ENCODE data around the gene ATP11B. TPM values are rescaled to one million over a fixed set of nuclear protein-coding genes. Genes with fewer than 3 reads are reported as not detected.

Gene ATP11B
- total and polyA plus RNA-seq, 10 of the 15 experiments (the other 5 are each of a cell fraction or from before 2014, with no cell fraction given): 10.3 to 66.9 (median 36.7) TPM

DNA sequence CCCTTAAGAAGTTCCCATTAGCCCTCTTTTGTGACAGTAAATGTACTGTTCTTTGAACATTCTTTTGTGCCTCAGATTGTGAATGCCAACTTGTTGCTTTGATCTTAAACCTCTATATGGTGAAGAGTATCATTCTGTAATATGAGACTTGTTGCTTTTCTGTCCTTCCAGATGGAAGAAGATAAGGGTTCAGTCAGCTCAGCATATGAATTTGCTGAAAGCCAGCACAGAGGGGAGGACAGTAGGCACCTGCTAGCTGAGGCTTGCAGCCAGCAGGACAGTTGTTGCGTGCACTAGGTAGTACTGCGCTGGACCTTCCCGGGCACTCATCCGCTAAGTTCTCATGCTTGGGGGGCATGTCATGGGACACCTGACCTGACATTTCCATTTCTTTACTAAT, 112.3 kb downstream of the ATP11B start:
- H3K4me2 ChIP-seq (ENCODE audit: control insufficient read depth, insufficient read depth): no peak overlapping the region
- no peak overlapping the region for H3K27ac ChIP-seq (ENCODE audit: control insufficient read depth, insufficient read depth)
- SMC1A ChIA-PET (ENCODE audit: uncharacterized antibody, unreplicated experiment): interaction anchor here (1.0 to 1.9 kb wide), 4 partner anchors 11 to 189 kb away, joined by 3 to 5 read pairs (median 4); no protein-coding TSS in a partner anchor
- no peak for TF ChIP-seq BMI1 (IDR thresholded peaks at IDR 0.05; ENCODE audit: borderline replicate concordance)
- TF ChIP-seq SIX5 (IDR thresholded peaks at IDR 0.05; ENCODE audit: low read depth, low read length, severe bottlenecking): no peak
- no peak for TF ChIP-seq RFX5 (IDR thresholded peaks at IDR 0.05; ENCODE audit: low read depth, low read length)
- TF ChIP-seq, protein P1, sequence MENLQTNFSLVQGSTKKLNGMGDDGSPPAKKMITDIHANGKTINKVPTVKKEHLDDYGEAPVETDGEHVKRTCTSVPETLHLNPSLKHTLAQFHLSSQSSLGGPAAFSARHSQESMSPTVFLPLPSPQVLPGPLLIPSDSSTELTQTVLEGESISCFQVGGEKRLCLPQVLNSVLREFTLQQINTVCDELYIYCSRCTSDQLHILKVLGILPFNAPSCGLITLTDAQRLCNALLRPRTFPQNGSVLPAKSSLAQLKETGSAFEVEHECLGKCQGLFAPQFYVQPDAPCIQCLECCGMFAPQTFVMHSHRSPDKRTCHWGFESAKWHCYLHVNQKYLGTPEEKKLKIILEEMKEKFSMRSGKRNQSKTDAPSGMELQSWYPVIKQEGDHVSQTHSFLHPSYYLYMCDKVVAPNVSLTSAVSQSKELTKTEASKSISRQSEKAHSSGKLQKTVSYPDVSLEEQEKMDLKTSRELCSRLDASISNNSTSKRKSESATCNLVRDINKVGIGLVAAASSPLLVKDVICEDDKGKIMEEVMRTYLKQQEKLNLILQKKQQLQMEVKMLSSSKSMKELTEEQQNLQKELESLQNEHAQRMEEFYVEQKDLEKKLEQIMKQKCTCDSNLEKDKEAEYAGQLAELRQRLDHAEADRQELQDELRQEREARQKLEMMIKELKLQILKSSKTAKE (IDR thresholded peaks at IDR 0.05; ENCODE audit: low read depth, poor library complexity, severe bottlenecking): no peak
- no peak for TF ChIP-seq CBX3 (IDR thresholded peaks at IDR 0.05; ENCODE audit: borderline replicate concordance, low read depth)
- POLR2A ChIA-PET: no interaction called here
- no peaks in the 10 kb centered on the region for H3K4me1 ChIP-seq (ENCODE audit: control insufficient read depth, insufficient read depth, low read length)
- H3K9me3 ChIP-seq (replicated peaks; ENCODE audit: control insufficient read depth, insufficient read depth, low read length): no peaks in the 10 kb centered on the region
- no peaks in the 10 kb centered on the region for H3K27me3 ChIP-seq (replicated peaks in 1 of 2; ENCODE audit: control insufficient read depth in 2 of 2, insufficient read depth in 2 of 2, low read length in 1 of 2)
- no peak overlapping the region for H3K4me3 ChIP-seq
- CTCF ChIA-PET: interaction anchor here (3.0 kb wide), 1 partner anchor 191 kb away, joined by 17 read pairs; no protein-coding TSS in a partner anchor
- intact Hi-C loops (cut with micrococcal nuclease; ENCODE audit: unreplicated experiment): no loop called here
- ATAC-seq: no peak
- no peak overlapping the region for H3K9ac ChIP-seq (ENCODE audit: control insufficient read depth, insufficient read depth, low read length)
- in situ Hi-C loops (cut with MboI): loop anchor here (5.0 kb wide), 1 partner anchor 482 kb away; no protein-coding TSS in a partner anchor
- no peaks in the 10 kb centered on the region for H4K20me1 ChIP-seq (ENCODE audit: control insufficient read depth, insufficient read depth)
- RAD21 ChIA-PET (ENCODE audit: unreplicated experiment): interaction anchor here (1.2 to 1.8 kb wide), 2 partner anchors 10 to 192 kb away, joined by 4 to 5 read pairs; no protein-coding TSS in a partner anchor
- WGBS (ENCODE audit: insufficient coverage, insufficient replicate concordance, low lambda C conversion rate, missing lambda C conversion rate): 100% methylated on average over 4 of the region's 4 CpGs
- no TSS peak for BruUV-seq (replicated peaks)
- H2AFZ ChIP-seq (ENCODE audit: control insufficient read depth, low read depth, low read length): no peak overlapping the region
- H3K79me2 ChIP-seq (ENCODE audit: control insufficient read depth, insufficient read depth, low read length): no peaks in the 10 kb centered on the region
- no peak for FAIRE-seq
- H3K36me3 ChIP-seq (ENCODE audit: control insufficient read depth in 2 of 2, insufficient read depth in 2 of 2, low read length in 1 of 2): peaks cover 5 to 8% of the 10 kb centered on the region in 2 experiments; a peak in 3 of 4 replicates
- DNase-seq (ENCODE audit: low read depth, low spot score): no peak
